HL-60 (cell line): Measurements from ENCODE around the gene TTC8.
"Not testable (repeated sequence)": the region's sequence is repeated elsewhere in the genome, so short reads cannot be mapped to it uniquely, and the experiment has no call there.

Source experiments
- DNase-seq, 2 experiments: peaks; one replicate each; pipeline ENCODE4 v3.0.0-alpha.2; 2010 to 2020; ENCODE audit warnings: low read depth in 1 of 2, low spot score in 1 of 2
- H3K27ac ChIP-seq: fragments of 250-450 bp; sonication (Bioruptor Pico); replicated peaks from 2 replicates; pipeline ENCODE4 v1.5.1; 2020; ENCODE audit warnings: mild to moderate bottlenecking, moderate library complexity
- H3K27me3 ChIP-seq: fragments of 250-450 bp; sonication (Bioruptor Pico); 2 replicates; pipeline ENCODE4 v1.5.1; 2021; ENCODE audit warnings: mild to moderate bottlenecking, moderate library complexity; ENCODE audit not compliant: insufficient read depth, poor library complexity, severe bottlenecking
- H3K4me3 ChIP-seq: replicated peaks from 2 replicates; pipeline ENCODE4 v1.5.1; 2011; ENCODE audit warnings: mild to moderate bottlenecking, control low read depth, low read length; ENCODE audit not compliant: insufficient read depth
- CTCF ChIP-seq: IDR thresholded peaks from one replicate; pipeline ENCODE4 v1.5.1; 2011; ENCODE audit warnings: low read length, control low read depth, inconsistent platforms; ENCODE audit not compliant: insufficient read depth
- GABPA ChIP-seq: IDR thresholded peaks from 2 replicates; pipeline ENCODE4 v1.6.1; 2012; ENCODE audit warnings: low read depth
- POLR2AphosphoS5 ChIP-seq: IDR thresholded peaks from 2 replicates; pipeline ENCODE4 v1.6.1; 2012; ENCODE audit warnings: low read depth
- SPI1 ChIP-seq: IDR thresholded peaks from 2 replicates; pipeline ENCODE4 v1.6.1; 2012; ENCODE audit warnings: low read depth, mild to moderate bottlenecking, borderline replicate concordance
- TF ChIP-seq, protein P1 (sequence below): IDR thresholded peaks from 2 replicates; pipeline ENCODE4 v1.6.1; 2012; ENCODE audit warnings: low read depth; ENCODE audit not compliant: insufficient replicate concordance

Gene TTC8

GRCh38 chr14:88857861-88858260 is 33.4 kb downstream of the TTC8 start:
- H3K27ac ChIP-seq, H3K27me3 ChIP-seq, H3K4me3 ChIP-seq, DNase-seq: not testable (repeated sequence)

- not testable (repeated sequence) for H3K27ac ChIP-seq, H3K4me3 ChIP-seq, H3K27me3 ChIP-seq, DNase-seq
Observed at GRCh38 chr14:88859118-88859517, 34.7 kb downstream of the TTC8 start.

DNA sequence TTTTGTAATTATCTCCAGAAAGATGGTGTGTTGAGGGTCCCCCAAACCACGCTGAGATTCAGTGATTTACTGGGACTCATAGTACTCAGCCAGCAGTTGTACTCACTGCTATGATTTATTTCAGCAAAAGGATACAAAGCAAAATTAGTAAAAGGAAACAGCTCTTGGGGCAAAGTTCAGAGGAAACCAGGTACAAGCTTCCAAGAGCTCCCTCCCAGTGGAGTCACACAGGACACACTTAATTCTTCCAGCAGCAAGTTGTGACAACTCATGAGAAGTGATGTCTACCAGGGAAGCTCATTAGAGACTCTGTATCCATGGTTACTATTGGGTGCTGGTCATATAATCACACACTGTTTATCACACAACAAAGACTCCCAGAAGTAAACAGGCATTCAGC is 38.7 kb downstream of the TTC8 start:
- TF ChIP-seq GABPA (no peak), POLR2AphosphoS5 (no peak), SPI1 (no peak), CTCF (no peak)
- TF ChIP-seq, protein P1, sequence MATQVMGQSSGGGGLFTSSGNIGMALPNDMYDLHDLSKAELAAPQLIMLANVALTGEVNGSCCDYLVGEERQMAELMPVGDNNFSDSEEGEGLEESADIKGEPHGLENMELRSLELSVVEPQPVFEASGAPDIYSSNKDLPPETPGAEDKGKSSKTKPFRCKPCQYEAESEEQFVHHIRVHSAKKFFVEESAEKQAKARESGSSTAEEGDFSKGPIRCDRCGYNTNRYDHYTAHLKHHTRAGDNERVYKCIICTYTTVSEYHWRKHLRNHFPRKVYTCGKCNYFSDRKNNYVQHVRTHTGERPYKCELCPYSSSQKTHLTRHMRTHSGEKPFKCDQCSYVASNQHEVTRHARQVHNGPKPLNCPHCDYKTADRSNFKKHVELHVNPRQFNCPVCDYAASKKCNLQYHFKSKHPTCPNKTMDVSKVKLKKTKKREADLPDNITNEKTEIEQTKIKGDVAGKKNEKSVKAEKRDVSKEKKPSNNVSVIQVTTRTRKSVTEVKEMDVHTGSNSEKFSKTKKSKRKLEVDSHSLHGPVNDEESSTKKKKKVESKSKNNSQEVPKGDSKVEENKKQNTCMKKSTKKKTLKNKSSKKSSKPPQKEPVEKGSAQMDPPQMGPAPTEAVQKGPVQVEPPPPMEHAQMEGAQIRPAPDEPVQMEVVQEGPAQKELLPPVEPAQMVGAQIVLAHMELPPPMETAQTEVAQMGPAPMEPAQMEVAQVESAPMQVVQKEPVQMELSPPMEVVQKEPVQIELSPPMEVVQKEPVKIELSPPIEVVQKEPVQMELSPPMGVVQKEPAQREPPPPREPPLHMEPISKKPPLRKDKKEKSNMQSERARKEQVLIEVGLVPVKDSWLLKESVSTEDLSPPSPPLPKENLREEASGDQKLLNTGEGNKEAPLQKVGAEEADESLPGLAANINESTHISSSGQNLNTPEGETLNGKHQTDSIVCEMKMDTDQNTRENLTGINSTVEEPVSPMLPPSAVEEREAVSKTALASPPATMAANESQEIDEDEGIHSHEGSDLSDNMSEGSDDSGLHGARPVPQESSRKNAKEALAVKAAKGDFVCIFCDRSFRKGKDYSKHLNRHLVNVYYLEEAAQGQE: no peak
- Histone ChIP-seq H3K27me3 (no peaks in the 10 kb centered on the region), H3K4me3 (no peak overlapping the region), H3K27ac (no peak overlapping the region)
- DNase-seq: no peak

GRCh38 chr14:88864198-88864597 is 39.7 kb downstream of the TTC8 start:
- DNase-seq: no peak
- Histone ChIP-seq H3K27ac (no peak overlapping the region), H3K4me3 (no peak overlapping the region), H3K27me3 (no peaks in the 10 kb centered on the region)
- no peak for TF ChIP-seq SPI1
- TF ChIP-seq POLR2AphosphoS5: no peak
- TF ChIP-seq GABPA: no peak
- TF ChIP-seq, protein P1: no peak

DNA sequence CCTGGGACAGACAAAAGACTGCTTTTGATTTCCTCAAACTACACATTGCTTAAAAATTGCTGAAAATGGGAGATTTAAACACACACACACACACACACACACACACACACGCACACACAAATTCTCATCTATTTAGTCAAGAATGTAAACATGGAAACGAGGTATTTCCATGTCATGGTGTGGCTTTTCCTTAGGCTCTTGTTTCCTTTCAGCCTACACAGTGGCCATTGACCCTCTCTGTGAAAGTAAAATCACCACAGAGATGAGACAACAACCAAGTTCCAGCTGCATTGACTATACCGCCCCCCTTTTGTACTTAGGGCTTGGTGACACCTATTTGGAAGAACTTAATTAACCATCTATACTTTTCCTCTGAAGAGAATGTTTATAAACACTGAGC is 41.9 kb downstream of the TTC8 start:
- no peak overlapping the region for H3K27ac ChIP-seq
- DNase-seq: no peak
- no peak overlapping the region for H3K4me3 ChIP-seq

More for the DNA sequence above, 41.9 kb downstream of the TTC8 start:
- no peak for TF ChIP-seq CTCF
- no peak for TF ChIP-seq SPI1
- no peak for TF ChIP-seq POLR2AphosphoS5
- TF ChIP-seq, protein P1: no peak
- H3K27me3 ChIP-seq: no peaks in the 10 kb centered on the region
